GM12878 (cell line): ENCODE results near the gene NPB. TPM values are rescaled to one million over a fixed set of nuclear protein-coding genes. Genes with fewer than 3 reads are reported as not detected.

Experiments
- ATAC-seq: fragments of 200-7000 bp; cut with Tn5 transposase; 3 replicates; pipeline ENCODE4 v1.9.1; 2020; ENCODE audit warnings: mild to moderate bottlenecking, moderate library complexity
- BruUV-seq: library from RNA; stranded (reverse); fragments of 400-500 nt; replicated peaks from 2 replicates; lab custom pipeline; 2021; lab: Mats Ljungman, UMichigan
- CTCF ChIA-PET: fragments of 300-600 bp; sonication (Branson Sonifier 250); formaldehyde crosslinking; extraction: SDS; loops from one replicate; lab custom pipeline; 2021; ENCODE audit warnings: inconsistent platforms; lab: Yijun Ruan, JAX
- POLR2A ChIA-PET: fragments of 350-600 bp; formaldehyde crosslinking; extraction: SDS; loops from one replicate; lab custom pipeline; 2021; ENCODE audit warnings: inconsistent platforms; lab: Charles Lee
- RAD21 ChIA-PET: fragments of 300-600 bp; sonication (Branson Sonifier 250); formaldehyde crosslinking; loops from one replicate; lab custom pipeline; 2023; ENCODE audit warnings: antibody characterized with exemption; ENCODE audit not compliant: unreplicated experiment; lab: Charles Lee
- SMC1A ChIA-PET: fragments of 300-600 bp; sonication (Branson Sonifier 250); formaldehyde crosslinking; loops from one replicate; lab custom pipeline; 2023; ENCODE audit not compliant: unreplicated experiment, uncharacterized antibody; lab: Charles Lee
- DNase-seq: peaks from one replicate; pipeline ENCODE4 v3.0.0-alpha.2; 2011; ENCODE audit warnings: low read depth, low spot score
- FAIRE-seq: peaks from 3 replicates; lab custom pipeline; 2011; peaks lifted over from hg19 to GRCh38; lab: Jason Lieb, UNC
- H2AFZ ChIP-seq: 2 replicates; pipeline ENCODE4 v1.6.0; 2011; ENCODE audit warnings: low read depth, low read length, control low read depth; ENCODE audit not compliant: control insufficient read depth
- H3K27ac ChIP-seq: 2 replicates; pipeline ENCODE4 v1.5.1; 2011; ENCODE audit warnings: control low read depth; ENCODE audit not compliant: control insufficient read depth, insufficient read depth
- H3K27me3 ChIP-seq, 2 experiments: replicated peaks in 1 of 2; 2 replicates each; pipeline versions ENCODE4 v1.6.0 to v1.6.1; 2011; ENCODE audit warnings: low read length in 1 of 2; ENCODE audit not compliant: control insufficient read depth in 2 of 2, insufficient read depth in 2 of 2
- H3K36me3 ChIP-seq, 2 experiments: 2 replicates each; pipeline ENCODE4 v1.5.1; 2011; ENCODE audit warnings: low read length in 1 of 2; ENCODE audit not compliant: control insufficient read depth in 2 of 2, insufficient read depth in 2 of 2
- H3K4me1 ChIP-seq: 2 replicates; pipeline ENCODE4 v1.6.1; 2011; ENCODE audit warnings: mild to moderate bottlenecking, low read length, moderate library complexity, mixed read lengths; ENCODE audit not compliant: control insufficient read depth, insufficient read depth
- H3K4me2 ChIP-seq: 2 replicates; pipeline ENCODE4 v1.6.0; 2011; ENCODE audit warnings: control low read depth; ENCODE audit not compliant: control insufficient read depth, insufficient read depth
- H3K4me3 ChIP-seq: fragments of 200-600 bp; sonication (generic); 2 replicates; pipeline ENCODE4 v1.5.1; 2016
- H3K79me2 ChIP-seq: 2 replicates; pipeline ENCODE4 v1.6.0; 2011; ENCODE audit warnings: low read length; ENCODE audit not compliant: control insufficient read depth, insufficient read depth
- H3K9ac ChIP-seq: 2 replicates; pipeline ENCODE4 v1.8.0; 2011; ENCODE audit warnings: low read length, control low read depth, mixed read lengths; ENCODE audit not compliant: control insufficient read depth, insufficient read depth
- H3K9me3 ChIP-seq: replicated peaks from 3 replicates; pipeline ENCODE4 v1.5.1; 2011; ENCODE audit warnings: mild to moderate bottlenecking, low read length; ENCODE audit not compliant: control insufficient read depth, insufficient read depth
- H4K20me1 ChIP-seq: 2 replicates; pipeline ENCODE4 v1.6.0; 2011; ENCODE audit not compliant: control insufficient read depth, insufficient read depth
- MTA2 ChIP-seq: fragments of 450-650 bp; IDR thresholded peaks from 2 replicates; pipeline ENCODE4 v1.6.1; 2016; ENCODE audit warnings: low read depth, mild to moderate bottlenecking, moderate library complexity
- WGBS: methylation state at CpG from one replicate; pipeline ENCODE4 v1.1.6; 2016; ENCODE audit warnings: low lambda C conversion rate; ENCODE audit not compliant: insufficient replicate concordance, insufficient coverage; ENCODE audit errors: missing lambda C conversion rate; 5-methylcytosine and 5-hydroxymethylcytosine counted together
- in situ Hi-C: fragments of 300-500 bp; cut with MboI; formaldehyde crosslinking; loops from 9 replicates; pipeline ENCODE4 v1.14.3; 2018; ENCODE audit warnings: mixed read lengths
- intact Hi-C: fragments of 100-400 bp; cut with micrococcal nuclease; formaldehyde crosslinking; loops from one replicate; pipeline ENCODE4 v1.14.2; 2022; ENCODE audit not compliant: unreplicated experiment
- polyA plus RNA-seq, 11 experiments: library from polyadenylated mRNA; depleted of rRNA in 4 of 11; unstranded in 6 of 11; stranded (reverse) in 5 of 11; fragments of >200 nt; fragmentation: Nextera tagmentation in 4 of 11; fragmentation: Illumina TruSeq in 1 of 11; extraction: Ambion mirVana in 4 of 11; extraction: Trizol in 1 of 11; gene quantifications; 1 replicate in 1 of 11; 2 replicates in 10 of 11; pipeline versions ENCODE4 v1.2.1 to v1.2.3, GENCODE V29; 2011 to 2016; ENCODE audit warnings: inconsistent platforms in 2 of 11, missing spikeins in 2 of 11, low read depth in 1 of 11
- total RNA-seq, 4 experiments: library from RNA; depleted of rRNA in 3 of 4; stranded (reverse); fragments of >200 nt in 3 of 4; fragmentation: Illumina TruSeq in 1 of 4; extraction: Trizol in 1 of 4; gene quantifications; 2 replicates each; pipeline versions ENCODE4 v1.2.1 to v1.2.3, GENCODE V29; 2013 to 2021
- TF ChIP-seq, protein P1 (sequence below): fragments of 450-650 bp; IDR thresholded peaks from 2 replicates; pipeline ENCODE4 v1.6.1; 2017; ENCODE audit warnings: low read depth, mild to moderate bottlenecking, moderate library complexity

NPB gene
- total and polyA plus RNA-seq, 10 of the 15 experiments (the other 5 are each of a cell fraction or from before 2014, with no cell fraction given) = 0.03 to 0.40 (median 0.15) TPM; not detected in 2

DNA sequence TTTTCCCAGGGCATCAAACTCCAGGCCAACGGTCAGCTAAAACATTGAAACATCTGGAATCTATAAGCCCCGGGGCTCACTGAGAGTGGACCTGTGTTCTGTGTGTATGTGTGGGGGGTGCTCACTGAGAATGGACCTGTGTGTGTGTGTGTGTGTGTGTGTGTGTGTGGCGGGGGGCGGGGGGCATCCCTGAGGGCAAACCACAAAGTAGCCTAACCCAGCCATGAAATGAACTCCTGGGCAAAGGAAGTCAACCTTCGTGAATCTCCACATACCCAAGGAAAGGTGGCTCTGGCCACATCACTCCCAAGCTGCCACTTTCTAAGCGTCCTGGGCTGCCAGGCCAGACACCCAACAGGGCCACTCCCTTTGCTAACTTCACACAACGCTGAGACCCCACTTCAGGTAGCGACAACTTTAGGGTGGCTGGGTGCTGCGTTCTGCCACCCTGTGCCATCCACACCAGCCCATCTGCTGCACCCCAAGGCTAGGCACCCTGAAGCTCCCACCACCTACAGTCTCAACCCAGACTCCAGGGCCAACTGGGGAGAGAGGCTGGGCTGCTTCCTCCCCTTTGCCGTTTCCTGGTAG is 23.9 kb downstream of the NPB start:
- H3K4me2 ChIP-seq = peak overlapping the region; percentile 97
- peaks cover 25% of the 10 kb centered on the region for H3K4me1 ChIP-seq
- intact Hi-C loops = loop anchor here (5.0 kb wide), 2 partner anchors 41 to 54 kb away; partner anchors contain the start of gene ARHGDIA
- peak overlapping the region; percentile 71 for H3K27ac ChIP-seq
- TF ChIP-seq MTA2 = no peak
- TF ChIP-seq, protein P1, sequence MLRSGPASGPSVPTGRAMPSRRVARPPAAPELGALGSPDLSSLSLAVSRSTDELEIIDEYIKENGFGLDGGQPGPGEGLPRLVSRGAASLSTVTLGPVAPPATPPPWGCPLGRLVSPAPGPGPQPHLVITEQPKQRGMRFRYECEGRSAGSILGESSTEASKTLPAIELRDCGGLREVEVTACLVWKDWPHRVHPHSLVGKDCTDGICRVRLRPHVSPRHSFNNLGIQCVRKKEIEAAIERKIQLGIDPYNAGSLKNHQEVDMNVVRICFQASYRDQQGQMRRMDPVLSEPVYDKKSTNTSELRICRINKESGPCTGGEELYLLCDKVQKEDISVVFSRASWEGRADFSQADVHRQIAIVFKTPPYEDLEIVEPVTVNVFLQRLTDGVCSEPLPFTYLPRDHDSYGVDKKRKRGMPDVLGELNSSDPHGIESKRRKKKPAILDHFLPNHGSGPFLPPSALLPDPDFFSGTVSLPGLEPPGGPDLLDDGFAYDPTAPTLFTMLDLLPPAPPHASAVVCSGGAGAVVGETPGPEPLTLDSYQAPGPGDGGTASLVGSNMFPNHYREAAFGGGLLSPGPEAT = no peak
- in situ Hi-C loops = no loop called here
- DNase-seq = no peak
- no peaks in the 10 kb centered on the region for H3K27me3 ChIP-seq
- WGBS = 78% methylated on average over 9 of the region's 10 CpGs
- H3K36me3 ChIP-seq = peaks cover 0 to 6% of the 10 kb centered on the region in 2 experiments; a peak in 2 of 4 replicates
- ChIA-PET SMC1A (interaction anchor here (0.6 kb wide), 1 partner anchor 1136 kb away, joined by 3 read pairs; no protein-coding TSS in a partner anchor), CTCF (interaction anchor here (1.2 to 2.1 kb wide), 6 partner anchors 9 to 94 kb away, joined by 3 to 9 read pairs (median 6); no protein-coding TSS in a partner anchor), POLR2A (interaction anchor here (0.6 to 2.0 kb wide), 9 partner anchors 9 to 790 kb away, joined by 3 to 13 read pairs (median 5); no protein-coding TSS in a partner anchor), RAD21 (interaction anchor here (0.9 to 1.5 kb wide), 5 partner anchors 9 to 56 kb away, joined by 3 to 4 read pairs (median 3); partner anchors contain the start of genes ALYREF and ANAPC11)
- H3K9me3 ChIP-seq = no peaks in the 10 kb centered on the region
- H4K20me1 ChIP-seq = no peaks in the 10 kb centered on the region; the same call in 1 of the 2 replicates
- no peak overlapping the region for H2AFZ ChIP-seq
- ATAC-seq = no peak; the same call in 2 of the 3 replicates
- peak overlapping the region; percentile 83 for H3K4me3 ChIP-seq
- peaks cover 39% of the 10 kb centered on the region for H3K79me2 ChIP-seq
- FAIRE-seq = peak; percentile 56
- no TSS peak for BruUV-seq
- H3K9ac ChIP-seq = peak overlapping the region; percentile 85
